Measurements from ENCODE around the gene ZBTB11. TPM values are rescaled to one million over a fixed set of nuclear protein-coding genes. Genes with fewer than 3 reads are reported as not detected.

ZBTB11 gene
- total RNA-seq, 3 donors from 2014 or later = 24.1 to 25.8 (median 24.8) TPM

Other genes starting within 250 kb of the ZBTB11 start
- 1 to 10 TPM; 3.0 to 4.6 (median 4.0) TPM for gene SENP7, start 163.9 kb downstream of the ZBTB11 start, total RNA-seq
- 10 to 100 TPM; 66.3 to 72.2 (median 71.6) TPM for gene TRMT10C, start 115.3 kb downstream of the ZBTB11 start, total RNA-seq
- gene PCNP, start 103.0 kb downstream of the ZBTB11 start, total RNA-seq = 100 to 1,000 TPM; 186 to 195 (median 191) TPM
- gene RPL24, start 9.6 kb upstream of the ZBTB11 start, total RNA-seq = 1,000 to 10,000 TPM; 2,191 to 2,257 (median 2,224) TPM
- 10 to 100 TPM; 11.8 to 14.1 (median 12.9) TPM for gene CEP97, start 47.5 kb upstream of the ZBTB11 start, total RNA-seq
- 10 to 100 TPM; 13.8 to 14.1 (median 13.8) TPM for gene NXPE3, start 102.1 kb upstream of the ZBTB11 start, total RNA-seq
- gene NFKBIZ, start 172.4 kb upstream of the ZBTB11 start, total RNA-seq = 10 to 100 TPM; 54.9 to 93.3 (median 88.8) TPM

Data from activated T-cell treated with anti-CD3 and anti-CD28 coated beads, Interleukin-2, amount 50 U/mL, for 4 hours (primary cell).